HFF-Myc (cell line): ENCODE data around the gene MINAR1.

Source experiments
- DNase-seq: peaks from one replicate; pipeline ENCODE4 v3.0.0-alpha.2; 2011; ENCODE audit warnings: low read depth; ENCODE audit errors: extremely low read depth
- H3K4me3 ChIP-seq: replicated peaks from 2 replicates; pipeline ENCODE4 v1.5.1; 2011; ENCODE audit warnings: low read depth, mild to moderate bottlenecking, control low read depth, low read length
- CTCF ChIP-seq: IDR thresholded peaks from 2 replicates; pipeline ENCODE4 v1.5.1; 2012; ENCODE audit warnings: mild to moderate bottlenecking, low read depth, low read length, control low read depth; ENCODE audit errors: missing control alignments

MINAR1 gene

GRCh38 chr15:79439236-79439635 is 7.1 kb downstream of the MINAR1 start:
- TF ChIP-seq CTCF: no peak
- no peak for DNase-seq
- H3K4me3 ChIP-seq: no peak overlapping the region

GRCh38 chr15:79440355-79440908 is 8.3 kb downstream of the MINAR1 start:
- H3K4me3 ChIP-seq: no peak overlapping the region
- no peak for DNase-seq
- no peak for TF ChIP-seq CTCF

GRCh38 chr15:79442911-79443310 is 10.8 kb downstream of the MINAR1 start:
- TF ChIP-seq CTCF: no peak
- DNase-seq: no peak

GRCh38 chr15:79447060-79447459 is 14.9 kb downstream of the MINAR1 start:
- no peak overlapping the region for H3K4me3 ChIP-seq
- DNase-seq: no peak
- no peak for TF ChIP-seq CTCF

More at GRCh38 chr15:79442911-79443310, 10.8 kb downstream of the MINAR1 start:
- no peak overlapping the region for H3K4me3 ChIP-seq

- H3K4me3 ChIP-seq: no peak overlapping the region
- TF ChIP-seq CTCF: peak; percentile 22
- no peak for DNase-seq
Observed at GRCh38 chr15:79450648-79451047, 18.5 kb downstream of the MINAR1 start.

- H3K4me3 ChIP-seq: no peak overlapping the region
- no peak for TF ChIP-seq CTCF
- DNase-seq: no peak
Observed at GRCh38 chr15:79451361-79451999, 19.3 kb downstream of the MINAR1 start.
